ENCODE results near the gene VASN. TPM values are rescaled to one million over a fixed set of nuclear protein-coding genes. Genes with fewer than 3 reads are reported as not detected.

The VASN gene
- total RNA-seq, 1 donor from 2014 or later, result 33.7 TPM

DNA sequence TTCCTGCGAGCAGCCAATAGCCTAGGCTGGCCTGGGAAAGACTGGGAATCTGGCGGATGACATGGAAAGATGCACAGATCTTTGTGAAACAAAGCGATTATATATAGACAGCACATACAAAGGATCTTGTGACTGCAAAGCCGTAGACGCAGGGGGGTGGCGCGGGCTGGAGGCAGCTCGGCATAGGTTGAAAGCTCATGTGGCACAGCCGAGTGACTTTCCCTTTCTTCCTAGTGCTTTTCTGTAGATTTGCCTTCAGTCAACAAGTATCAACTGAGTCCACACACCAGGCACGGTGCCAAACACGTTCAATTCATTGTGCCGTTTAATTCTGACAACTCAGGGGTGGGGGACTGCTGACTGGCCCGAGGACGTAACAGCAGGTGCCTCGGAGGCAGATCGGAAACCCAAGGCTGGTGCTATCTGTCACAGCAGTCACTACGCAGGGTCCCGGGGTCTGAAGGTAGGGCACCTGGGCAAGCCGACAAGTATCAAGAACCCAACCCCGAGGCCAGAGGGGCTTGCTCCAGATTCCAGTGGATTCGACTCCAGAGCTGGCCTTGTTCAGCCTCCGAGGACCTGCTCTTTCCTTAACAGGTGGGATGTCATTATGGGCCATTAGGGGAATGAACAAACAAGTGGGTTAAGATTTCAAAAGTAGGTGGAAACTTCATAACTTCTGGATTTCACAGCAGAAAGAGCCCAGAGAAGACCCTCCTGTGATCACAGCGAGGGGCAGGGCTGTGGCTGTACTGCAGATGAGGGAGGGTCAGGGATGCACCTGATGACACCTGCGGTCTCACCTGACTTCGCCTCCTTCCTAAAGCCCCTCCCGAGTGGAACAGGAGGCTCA lies 26.4 kb upstream of the VASN start:
- TF ChIP-seq, protein P1, sequence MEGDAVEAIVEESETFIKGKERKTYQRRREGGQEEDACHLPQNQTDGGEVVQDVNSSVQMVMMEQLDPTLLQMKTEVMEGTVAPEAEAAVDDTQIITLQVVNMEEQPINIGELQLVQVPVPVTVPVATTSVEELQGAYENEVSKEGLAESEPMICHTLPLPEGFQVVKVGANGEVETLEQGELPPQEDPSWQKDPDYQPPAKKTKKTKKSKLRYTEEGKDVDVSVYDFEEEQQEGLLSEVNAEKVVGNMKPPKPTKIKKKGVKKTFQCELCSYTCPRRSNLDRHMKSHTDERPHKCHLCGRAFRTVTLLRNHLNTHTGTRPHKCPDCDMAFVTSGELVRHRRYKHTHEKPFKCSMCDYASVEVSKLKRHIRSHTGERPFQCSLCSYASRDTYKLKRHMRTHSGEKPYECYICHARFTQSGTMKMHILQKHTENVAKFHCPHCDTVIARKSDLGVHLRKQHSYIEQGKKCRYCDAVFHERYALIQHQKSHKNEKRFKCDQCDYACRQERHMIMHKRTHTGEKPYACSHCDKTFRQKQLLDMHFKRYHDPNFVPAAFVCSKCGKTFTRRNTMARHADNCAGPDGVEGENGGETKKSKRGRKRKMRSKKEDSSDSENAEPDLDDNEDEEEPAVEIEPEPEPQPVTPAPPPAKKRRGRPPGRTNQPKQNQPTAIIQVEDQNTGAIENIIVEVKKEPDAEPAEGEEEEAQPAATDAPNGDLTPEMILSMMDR (conservative IDR thresholded peaks at IDR 0.05; ENCODE audit: low read depth, low read length), result no peak

DNA sequence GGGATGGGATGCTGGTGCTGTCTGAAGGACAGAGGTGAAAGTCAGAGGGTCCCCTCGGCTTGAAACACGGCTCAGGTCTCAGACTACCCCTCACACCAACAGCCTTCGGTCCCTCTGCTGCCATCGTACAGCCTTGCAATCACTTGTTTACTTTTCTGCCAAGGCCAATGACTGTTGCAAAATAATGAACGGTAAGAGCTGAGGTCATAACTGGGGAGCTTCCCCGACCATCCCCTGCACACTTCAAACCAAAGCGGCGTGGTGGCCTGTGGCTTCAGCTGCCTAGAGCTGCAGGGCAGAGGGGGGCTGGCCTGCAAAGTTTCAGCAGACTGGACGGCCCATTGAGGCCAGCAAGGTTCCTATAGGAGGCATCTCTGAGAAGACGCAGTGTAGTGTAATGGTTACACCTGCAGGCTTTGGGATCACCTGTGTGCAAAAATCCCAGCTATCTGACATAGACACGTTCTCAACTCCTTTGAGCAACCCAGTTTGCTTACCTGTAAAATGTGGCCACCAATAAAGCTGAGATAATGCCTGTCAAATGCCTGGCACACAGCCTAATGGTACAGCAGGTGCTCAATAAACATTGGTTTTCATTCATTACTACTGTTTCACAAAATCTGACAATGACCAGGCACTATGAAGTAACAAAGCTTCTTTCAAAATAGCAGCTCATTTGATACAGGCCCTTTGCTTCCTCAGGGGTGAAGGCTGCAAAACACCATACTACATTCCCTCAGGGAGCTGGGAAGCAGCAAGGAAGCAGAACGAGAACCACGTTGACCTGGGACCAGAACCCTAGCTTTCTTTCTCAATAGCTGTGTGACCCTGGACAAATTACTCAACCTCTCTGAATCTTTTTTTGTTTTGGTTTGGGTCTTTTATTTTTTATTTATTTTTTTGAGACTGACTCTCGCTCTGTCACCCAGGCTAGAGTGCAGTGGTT lies 25.5 kb upstream of the VASN start:
- DNase-seq (ENCODE audit: low read depth), result no peak
- TF ChIP-seq, protein P1 (conservative IDR thresholded peaks at IDR 0.05; ENCODE audit: low read depth, low read length), result no peak

More for the DNA sequence above, 26.4 kb upstream of the VASN start:
- no peak for DNase-seq (ENCODE audit: low read depth)
- H3K4me3 ChIP-seq (ENCODE audit: low read depth, low read length), result no peak overlapping the region

DNA sequence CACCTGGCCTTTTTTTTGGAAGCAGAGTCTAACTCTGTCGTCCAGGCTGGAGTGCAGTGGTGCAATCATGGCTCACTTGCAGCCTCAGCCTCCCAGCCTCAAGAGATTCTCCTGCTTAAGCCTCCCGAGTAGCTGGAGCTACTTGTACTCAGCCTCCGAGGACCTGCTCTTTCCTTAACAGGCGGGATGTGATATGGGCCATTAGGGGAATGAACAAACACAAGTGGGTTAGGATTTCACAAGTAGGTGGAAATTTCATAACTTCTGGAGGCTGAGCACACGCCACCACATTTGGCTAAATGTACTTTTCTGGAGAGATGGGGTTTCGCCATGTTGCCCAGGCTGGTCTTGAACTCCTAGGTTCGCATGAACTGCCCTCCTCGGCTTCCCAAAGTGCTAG lies 24.6 kb upstream of the VASN start:
- TF ChIP-seq, protein P1 (conservative IDR thresholded peaks at IDR 0.05; ENCODE audit: low read depth, low read length), result no peak
- H3K4me3 ChIP-seq (ENCODE audit: low read depth, low read length), result no peak overlapping the region
- DNase-seq (ENCODE audit: low read depth), result no peak

More for the DNA sequence above, 25.5 kb upstream of the VASN start:
- H3K4me3 ChIP-seq (ENCODE audit: low read depth, low read length), result no peak overlapping the region

DNA sequence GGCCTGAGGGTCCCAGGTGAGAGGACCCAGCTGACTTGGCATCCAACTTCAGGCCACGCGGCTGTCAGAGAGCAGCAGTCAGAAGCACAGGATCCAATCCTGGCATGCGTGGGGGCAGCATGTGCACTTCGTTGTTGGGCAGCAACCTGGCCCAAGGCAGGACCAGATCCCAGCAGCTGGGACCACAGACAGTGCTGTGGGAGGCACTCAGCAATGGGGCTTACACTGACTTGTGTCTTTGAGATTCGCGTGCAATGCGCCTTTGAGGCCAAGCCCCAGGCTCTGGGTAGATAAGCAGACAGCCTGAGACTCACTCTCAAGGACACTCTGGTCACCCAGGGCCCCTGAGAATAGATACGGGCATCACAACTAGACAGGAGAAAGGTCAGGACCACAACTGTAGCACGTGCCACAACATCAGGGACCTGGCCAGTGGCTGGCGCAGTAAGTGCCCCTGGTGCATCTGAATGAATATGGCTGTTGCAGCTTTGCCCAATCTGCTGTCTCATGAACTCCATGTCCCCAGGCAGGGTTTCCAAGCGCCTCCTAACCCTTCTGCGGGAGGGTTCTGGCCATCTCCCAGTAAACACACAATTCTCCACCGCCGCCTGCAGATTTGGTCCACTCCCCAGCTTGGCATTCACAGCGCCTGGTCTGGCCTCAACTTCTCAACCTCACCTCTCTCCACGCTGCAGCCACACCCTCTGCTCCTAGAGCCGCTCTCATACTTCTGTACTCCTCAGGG lies 23.7 kb upstream of the VASN start:
- TF ChIP-seq, protein P1 (conservative IDR thresholded peaks at IDR 0.05; ENCODE audit: low read depth, low read length), result no peak
- no peak for DNase-seq (ENCODE audit: low read depth)
- H3K4me3 ChIP-seq (ENCODE audit: low read depth, low read length), result no peak overlapping the region

DNA sequence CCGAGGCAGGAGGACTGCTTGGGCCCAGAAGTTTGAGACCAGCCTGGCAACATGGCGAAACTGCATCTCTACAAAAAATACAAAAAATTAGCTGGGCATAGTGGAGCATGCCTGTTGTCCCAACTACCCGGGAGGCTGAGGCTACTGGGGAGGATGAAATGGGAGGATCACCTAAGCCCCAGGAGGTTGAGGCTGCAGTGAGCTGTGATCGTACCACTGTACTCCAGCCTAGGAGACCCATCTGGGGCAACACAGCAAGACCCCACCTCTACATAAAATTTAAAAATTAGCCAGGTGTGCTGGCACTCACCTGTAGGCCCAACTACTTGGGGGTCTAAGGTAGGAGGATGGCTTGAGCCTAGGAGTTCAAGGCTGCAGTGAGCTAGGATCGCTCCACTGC lies 22.3 kb upstream of the VASN start:
- TF ChIP-seq, protein P1 (conservative IDR thresholded peaks at IDR 0.05; ENCODE audit: low read depth, low read length), result no peak
- no peak overlapping the region for H3K4me3 ChIP-seq (ENCODE audit: low read depth, low read length)
- DNase-seq (ENCODE audit: low read depth), result no peak

DNA sequence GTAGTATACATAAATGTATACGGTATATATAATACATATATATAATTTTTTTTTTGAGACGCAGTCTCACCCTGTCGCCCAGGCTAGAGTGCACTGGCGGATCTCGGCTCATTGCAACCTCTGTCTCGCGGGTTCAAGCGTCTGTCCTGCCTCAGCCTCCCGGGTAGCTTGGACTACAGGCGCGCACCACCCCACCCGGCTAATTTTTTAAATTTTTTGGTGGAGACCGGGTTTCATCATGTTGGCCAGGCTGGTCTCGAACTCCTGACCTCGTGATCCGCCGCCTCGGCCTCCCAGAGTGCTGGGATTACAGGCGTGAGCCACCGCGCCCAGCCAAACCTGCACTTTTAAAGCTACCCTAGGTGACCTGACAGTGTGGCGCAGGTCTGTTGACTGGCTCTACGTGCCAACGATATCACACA lies 21.3 kb upstream of the VASN start:
- TF ChIP-seq, protein P1 (conservative IDR thresholded peaks at IDR 0.05; ENCODE audit: low read depth, low read length), result no peak
- no peak for DNase-seq (ENCODE audit: low read depth)
- peak overlapping the region; percentile 71 for H3K4me3 ChIP-seq (ENCODE audit: low read depth, low read length)
